Stimulated activated CD8-positive, alpha-beta memory T cell treated with anti-CD3 and anti-CD28 coated beads, Interleukin-7, amount 100 ng/mL, for 48 hours (primary cell): ENCODE results near the gene PKIG.

ENCODE experiments used
- DNase-seq, 2 donors: peaks; one replicate each; pipeline ENCODE4 v3.0.0-alpha.2; 2020; ENCODE audit warnings: low read depth in 1 of 2; ENCODE audit errors: extremely low read depth in 1 of 2

The PKIG gene

GRCh38 chr20:44615876-44616603 lies 33.7 kb downstream of the PKIG start:
- no peak for DNase-seq

- DNase-seq, result no peak
Observed at GRCh38 chr20:44616604-44616964, 34.2 kb downstream of the PKIG start.

GRCh38 chr20:44618318-44618731 lies 35.9 kb downstream of the PKIG start:
- DNase-seq, result no peak

GRCh38 chr20:44619294-44619693 lies 36.9 kb downstream of the PKIG start:
- no peak for DNase-seq

GRCh38 chr20:44620030-44620429 lies 37.7 kb downstream of the PKIG start:
- DNase-seq, result no peak

GRCh38 chr20:44621325-44621724 lies 38.9 kb downstream of the PKIG start:
- DNase-seq, result no peak

- DNase-seq, result no peak
Observed at GRCh38 chr20:44621939-44622338, 39.6 kb downstream of the PKIG start.

GRCh38 chr20:44622501-44623270 lies 40.3 kb downstream of the PKIG start:
- no peak for DNase-seq

- no peak for DNase-seq
Observed at GRCh38 chr20:44624152-44624551, 41.8 kb downstream of the PKIG start.

- no peak for DNase-seq
Observed at GRCh38 chr20:44624743-44625271, 42.4 kb downstream of the PKIG start.

GRCh38 chr20:44625361-44625760 lies 43.0 kb downstream of the PKIG start:
- DNase-seq, result no peak

GRCh38 chr20:44626278-44626677 lies 43.9 kb downstream of the PKIG start:
- no peak for DNase-seq

- DNase-seq, result no peak
Observed at GRCh38 chr20:44627364-44628010, 45.1 kb downstream of the PKIG start.

GRCh38 chr20:44629017-44629385 lies 46.6 kb downstream of the PKIG start:
- no peak for DNase-seq

GRCh38 chr20:44629542-44629941 lies 47.2 kb downstream of the PKIG start:
- DNase-seq, result no peak

GRCh38 chr20:44630297-44630696 lies 47.9 kb downstream of the PKIG start:
- no peak for DNase-seq

- DNase-seq, result no peak
Observed at GRCh38 chr20:44632103-44632752, 49.8 kb downstream of the PKIG start.

- no peak for DNase-seq
Observed at GRCh38 chr20:44633187-44633810, 50.9 kb downstream of the PKIG start.

GRCh38 chr20:44633872-44634600 lies 51.7 kb downstream of the PKIG start:
- DNase-seq, result no peak

- DNase-seq, result no peak
Observed at GRCh38 chr20:44635877-44636276, 53.5 kb downstream of the PKIG start.
